GM12878 (cell line): ENCODE data around the gene MRPL2. TPM values are rescaled to one million over a fixed set of nuclear protein-coding genes. Genes with fewer than 3 reads are reported as not detected.

ENCODE experiments used
- ATAC-seq: fragments of 200-7000 bp; cut with Tn5 transposase; 3 replicates; pipeline ENCODE4 v1.9.1; 2020; ENCODE audit warnings: mild to moderate bottlenecking, moderate library complexity
- BruUV-seq: library from RNA; stranded (reverse); fragments of 400-500 nt; replicated peaks from 2 replicates; lab custom pipeline; 2021; lab: Mats Ljungman, UMichigan
- CTCF ChIA-PET: fragments of 300-600 bp; sonication (Branson Sonifier 250); formaldehyde crosslinking; extraction: SDS; loops from one replicate; lab custom pipeline; 2021; ENCODE audit warnings: inconsistent platforms; lab: Yijun Ruan, JAX
- POLR2A ChIA-PET: fragments of 350-600 bp; formaldehyde crosslinking; extraction: SDS; loops from one replicate; lab custom pipeline; 2021; ENCODE audit warnings: inconsistent platforms; lab: Charles Lee
- RAD21 ChIA-PET: fragments of 300-600 bp; sonication (Branson Sonifier 250); formaldehyde crosslinking; loops from one replicate; lab custom pipeline; 2023; ENCODE audit warnings: antibody characterized with exemption; ENCODE audit not compliant: unreplicated experiment; lab: Charles Lee
- SMC1A ChIA-PET: fragments of 300-600 bp; sonication (Branson Sonifier 250); formaldehyde crosslinking; loops from one replicate; lab custom pipeline; 2023; ENCODE audit not compliant: unreplicated experiment, uncharacterized antibody; lab: Charles Lee
- DNase-seq: peaks from one replicate; pipeline ENCODE4 v3.0.0-alpha.2; 2011; ENCODE audit warnings: low read depth, low spot score
- FAIRE-seq: peaks from 3 replicates; lab custom pipeline; 2011; peaks lifted over from hg19 to GRCh38; lab: Jason Lieb, UNC
- H2AFZ ChIP-seq: 2 replicates; pipeline ENCODE4 v1.6.0; 2011; ENCODE audit warnings: low read depth, low read length, control low read depth; ENCODE audit not compliant: control insufficient read depth
- H3K27ac ChIP-seq: 2 replicates; pipeline ENCODE4 v1.5.1; 2011; ENCODE audit warnings: control low read depth; ENCODE audit not compliant: control insufficient read depth, insufficient read depth
- H3K27me3 ChIP-seq, 2 experiments: replicated peaks in 1 of 2; 2 replicates each; pipeline versions ENCODE4 v1.6.0 to v1.6.1; 2011; ENCODE audit warnings: low read length in 1 of 2; ENCODE audit not compliant: control insufficient read depth in 2 of 2, insufficient read depth in 2 of 2
- H3K36me3 ChIP-seq, 2 experiments: 2 replicates each; pipeline ENCODE4 v1.5.1; 2011; ENCODE audit warnings: low read length in 1 of 2; ENCODE audit not compliant: control insufficient read depth in 2 of 2, insufficient read depth in 2 of 2
- H3K4me1 ChIP-seq: 2 replicates; pipeline ENCODE4 v1.6.1; 2011; ENCODE audit warnings: mild to moderate bottlenecking, low read length, moderate library complexity, mixed read lengths; ENCODE audit not compliant: control insufficient read depth, insufficient read depth
- H3K4me2 ChIP-seq: 2 replicates; pipeline ENCODE4 v1.6.0; 2011; ENCODE audit warnings: control low read depth; ENCODE audit not compliant: control insufficient read depth, insufficient read depth
- H3K4me3 ChIP-seq: fragments of 200-600 bp; sonication (generic); 2 replicates; pipeline ENCODE4 v1.5.1; 2016
- H3K79me2 ChIP-seq: 2 replicates; pipeline ENCODE4 v1.6.0; 2011; ENCODE audit warnings: low read length; ENCODE audit not compliant: control insufficient read depth, insufficient read depth
- H3K9ac ChIP-seq: 2 replicates; pipeline ENCODE4 v1.8.0; 2011; ENCODE audit warnings: low read length, control low read depth, mixed read lengths; ENCODE audit not compliant: control insufficient read depth, insufficient read depth
- H3K9me3 ChIP-seq: replicated peaks from 3 replicates; pipeline ENCODE4 v1.5.1; 2011; ENCODE audit warnings: mild to moderate bottlenecking, low read length; ENCODE audit not compliant: control insufficient read depth, insufficient read depth
- H4K20me1 ChIP-seq: 2 replicates; pipeline ENCODE4 v1.6.0; 2011; ENCODE audit not compliant: control insufficient read depth, insufficient read depth
- ATF3 ChIP-seq: IDR thresholded peaks from 2 replicates; pipeline ENCODE4 v1.6.1; 2011; ENCODE audit warnings: low read depth, mild to moderate bottlenecking, low read length, moderate library complexity, borderline replicate concordance; ENCODE audit errors: extremely low read depth
- BCLAF1 ChIP-seq: fragments of 450-650 bp; IDR thresholded peaks from 2 replicates; pipeline ENCODE4 v1.6.1; 2017; ENCODE audit warnings: antibody characterized with exemption, mild to moderate bottlenecking, moderate library complexity
- CREB1 ChIP-seq: IDR thresholded peaks from 2 replicates; pipeline ENCODE4 v1.6.1; 2012; ENCODE audit warnings: low read depth, mild to moderate bottlenecking, inconsistent platforms
- KAT2A ChIP-seq: conservative IDR thresholded peaks from 2 replicates; pipeline ENCODE4 v1.6.1; 2011; ENCODE audit warnings: low read depth, low read length; ENCODE audit not compliant: control insufficient read depth
- MTA3 ChIP-seq: IDR thresholded peaks from 2 replicates; pipeline ENCODE4 v1.6.1; 2012; ENCODE audit warnings: low read length, inconsistent platforms, borderline replicate concordance
- NFIC ChIP-seq: IDR thresholded peaks from 2 replicates; pipeline ENCODE4 v1.6.1; 2012; ENCODE audit warnings: low read depth, mild to moderate bottlenecking, inconsistent platforms, low read length, moderate library complexity
- NR2C2 ChIP-seq: IDR thresholded peaks from 2 replicates; pipeline ENCODE4 v1.6.1; 2011; ENCODE audit warnings: borderline replicate concordance, low read depth; ENCODE audit not compliant: control insufficient read depth, insufficient read length
- NRF1 ChIP-seq: conservative IDR thresholded peaks from 2 replicates; pipeline ENCODE4 v1.6.1; 2011; ENCODE audit warnings: mild to moderate bottlenecking, low read depth, low read length, improper control_type of control experiment
- RB1 ChIP-seq: fragments of 450-650 bp; formaldehyde crosslinking; IDR thresholded peaks from 2 replicates; pipeline ENCODE4 v1.6.1; 2017; ENCODE audit warnings: mild to moderate bottlenecking, borderline replicate concordance
- REST ChIP-seq: IDR thresholded peaks from 2 replicates; pipeline ENCODE4 v1.6.1; 2012; ENCODE audit warnings: mild to moderate bottlenecking, low read depth, low read length
- SPI1 ChIP-seq: IDR thresholded peaks from 2 replicates; pipeline ENCODE4 v1.6.1; 2011; ENCODE audit warnings: low read depth, mild to moderate bottlenecking, low read length, moderate library complexity, borderline replicate concordance; ENCODE audit not compliant: insufficient read depth
- SREBF2 ChIP-seq: IDR thresholded peaks from 2 replicates; pipeline ENCODE4 v1.6.1; 2012; ENCODE audit warnings: mild to moderate bottlenecking, low read length
- TARDBP ChIP-seq: IDR thresholded peaks from 2 replicates; pipeline ENCODE4 v1.6.1; 2016; ENCODE audit warnings: borderline replicate concordance
- TCF7 ChIP-seq: IDR thresholded peaks from 2 replicates; pipeline ENCODE4 v1.6.1; 2014; ENCODE audit warnings: antibody characterized with exemption, borderline replicate concordance
- YBX1 ChIP-seq: fragments of 450-650 bp; IDR thresholded peaks from 2 replicates; pipeline ENCODE4 v1.6.1; 2016; ENCODE audit warnings: antibody characterized with exemption
- YY1 ChIP-seq: IDR thresholded peaks from 2 replicates; pipeline ENCODE4 v1.6.1; 2011; ENCODE audit warnings: low read depth, mild to moderate bottlenecking, low read length
- WGBS: methylation state at CpG from one replicate; pipeline ENCODE4 v1.1.6; 2016; ENCODE audit warnings: low lambda C conversion rate; ENCODE audit not compliant: insufficient replicate concordance, insufficient coverage; ENCODE audit errors: missing lambda C conversion rate; 5-methylcytosine and 5-hydroxymethylcytosine counted together
- in situ Hi-C: fragments of 300-500 bp; cut with MboI; formaldehyde crosslinking; loops from 9 replicates; pipeline ENCODE4 v1.14.3; 2018; ENCODE audit warnings: mixed read lengths
- intact Hi-C: fragments of 100-400 bp; cut with micrococcal nuclease; formaldehyde crosslinking; loops from one replicate; pipeline ENCODE4 v1.14.2; 2022; ENCODE audit not compliant: unreplicated experiment
- polyA plus RNA-seq, 11 experiments: library from polyadenylated mRNA; depleted of rRNA in 4 of 11; unstranded in 6 of 11; stranded (reverse) in 5 of 11; fragments of >200 nt; fragmentation: Nextera tagmentation in 4 of 11; fragmentation: Illumina TruSeq in 1 of 11; extraction: Ambion mirVana in 4 of 11; extraction: Trizol in 1 of 11; gene quantifications; 1 replicate in 1 of 11; 2 replicates in 10 of 11; pipeline versions ENCODE4 v1.2.1 to v1.2.3, GENCODE V29; 2011 to 2016; ENCODE audit warnings: inconsistent platforms in 2 of 11, missing spikeins in 2 of 11, low read depth in 1 of 11
- total RNA-seq, 4 experiments: library from RNA; depleted of rRNA in 3 of 4; stranded (reverse); fragments of >200 nt in 3 of 4; fragmentation: Illumina TruSeq in 1 of 4; extraction: Trizol in 1 of 4; gene quantifications; 2 replicates each; pipeline versions ENCODE4 v1.2.1 to v1.2.3, GENCODE V29; 2013 to 2021

The MRPL2 gene
- total and polyA plus RNA-seq, 10 of the 15 experiments (the other 5 are each of a cell fraction or from before 2014, with no cell fraction given): 29.7 to 125 (median 50.2) TPM

- no peak for TF ChIP-seq KAT2A
- no peak for TF ChIP-seq YBX1
- TF ChIP-seq MTA3: no peak
Observed at GRCh38 chr6:43077981-43078511, 18.8 kb upstream of the MRPL2 start (continued).

GRCh38 chr6:43077333-43077809, 18.1 kb upstream of the MRPL2 start:
- POLR2A ChIA-PET: interaction anchor here (0.6 to 1.4 kb wide), 5 partner anchors 8 to 332 kb away, joined by 3 to 4 read pairs (median 3); partner anchors contain the start of gene TBCC
- BruUV-seq: no TSS peak
- DNase-seq (no peak), ATAC-seq (no peak), FAIRE-seq (no peak)
- peaks cover 7% of the 10 kb centered on the region; the same call in 1 of the 2 replicates for H3K4me1 ChIP-seq
- SMC1A ChIA-PET: interaction anchor here (0.7 to 1.1 kb wide), 3 partner anchors 9 to 148 kb away, joined by 3 to 4 read pairs (median 3); partner anchors contain the start of gene CNPY3
- RAD21 ChIA-PET: interaction anchor here (0.9 to 1.5 kb wide), 3 partner anchors 19 to 66 kb away, joined by 3 to 5 read pairs (median 3); no protein-coding TSS in a partner anchor
- peaks cover 8 to 12% of the 10 kb centered on the region in 2 experiments; a peak in 3 of 4 replicates for H3K27me3 ChIP-seq
- 64% methylated on average over 8 of the region's 8 CpGs for WGBS
- H3K9ac ChIP-seq: no peak overlapping the region
- no peak overlapping the region for H2AFZ ChIP-seq
- peak overlapping the region; percentile 12; the same call in 1 of the 2 replicates for H3K4me2 ChIP-seq
- H3K9me3 ChIP-seq: no peaks in the 10 kb centered on the region
- H4K20me1 ChIP-seq: no peaks in the 10 kb centered on the region
- intact Hi-C loops: no loop called here
- no peaks in the 10 kb centered on the region for H3K36me3 ChIP-seq
- H3K27ac ChIP-seq: no peak overlapping the region
- H3K79me2 ChIP-seq: no peaks in the 10 kb centered on the region
- CTCF ChIA-PET: interaction anchor here (0.8 kb wide), 1 partner anchor 67 kb away, joined by 3 read pairs; no protein-coding TSS in a partner anchor
- H3K4me3 ChIP-seq: peak overlapping the region; percentile 52
- in situ Hi-C loops: no loop called here
- no peak for TF ChIP-seq TARDBP
- TF ChIP-seq REST: no peak
- TF ChIP-seq SPI1: no peak
- no peak for TF ChIP-seq TCF7
- no peak for TF ChIP-seq YY1
- no peak for TF ChIP-seq RB1
- no peak for TF ChIP-seq ATF3
- no peak for TF ChIP-seq BCLAF1
- TF ChIP-seq CREB1: no peak
- TF ChIP-seq NRF1: no peak
- TF ChIP-seq NFIC: no peak
- no peak for TF ChIP-seq SREBF2
- TF ChIP-seq NR2C2: no peak
